GM12872 (cell line): ENCODE results near the gene BMAL1.

Experiments
- TF ChIP-seq, protein P1 (sequence below): IDR thresholded peaks from 3 replicates; pipeline ENCODE4 v1.5.1; 2011; ENCODE audit warnings: low read depth, mild to moderate bottlenecking, low read length, moderate library complexity; ENCODE audit not compliant: insufficient read depth

BMAL1 gene

DNA sequence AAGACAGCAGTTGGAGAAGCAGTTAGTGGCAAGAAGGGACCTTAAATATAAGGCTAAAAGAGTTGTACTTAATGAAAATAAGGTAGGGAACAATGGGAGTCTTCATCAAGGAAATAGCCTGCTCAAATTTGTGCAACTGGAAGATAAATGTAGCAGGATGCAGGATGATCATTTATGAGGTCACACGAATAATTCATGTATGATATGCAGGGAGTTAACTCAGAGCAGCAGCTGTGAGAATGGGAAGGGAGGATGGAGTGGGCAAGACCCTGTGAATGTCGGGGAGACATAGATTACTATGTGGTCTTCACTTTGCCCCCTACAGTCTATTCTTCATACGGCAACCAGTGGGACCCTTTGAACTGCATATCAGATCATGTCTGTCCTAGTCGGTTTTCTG is 25.2 kb upstream of the BMAL1 start:
- TF ChIP-seq, protein P1, sequence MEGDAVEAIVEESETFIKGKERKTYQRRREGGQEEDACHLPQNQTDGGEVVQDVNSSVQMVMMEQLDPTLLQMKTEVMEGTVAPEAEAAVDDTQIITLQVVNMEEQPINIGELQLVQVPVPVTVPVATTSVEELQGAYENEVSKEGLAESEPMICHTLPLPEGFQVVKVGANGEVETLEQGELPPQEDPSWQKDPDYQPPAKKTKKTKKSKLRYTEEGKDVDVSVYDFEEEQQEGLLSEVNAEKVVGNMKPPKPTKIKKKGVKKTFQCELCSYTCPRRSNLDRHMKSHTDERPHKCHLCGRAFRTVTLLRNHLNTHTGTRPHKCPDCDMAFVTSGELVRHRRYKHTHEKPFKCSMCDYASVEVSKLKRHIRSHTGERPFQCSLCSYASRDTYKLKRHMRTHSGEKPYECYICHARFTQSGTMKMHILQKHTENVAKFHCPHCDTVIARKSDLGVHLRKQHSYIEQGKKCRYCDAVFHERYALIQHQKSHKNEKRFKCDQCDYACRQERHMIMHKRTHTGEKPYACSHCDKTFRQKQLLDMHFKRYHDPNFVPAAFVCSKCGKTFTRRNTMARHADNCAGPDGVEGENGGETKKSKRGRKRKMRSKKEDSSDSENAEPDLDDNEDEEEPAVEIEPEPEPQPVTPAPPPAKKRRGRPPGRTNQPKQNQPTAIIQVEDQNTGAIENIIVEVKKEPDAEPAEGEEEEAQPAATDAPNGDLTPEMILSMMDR, result no peak

DNA sequence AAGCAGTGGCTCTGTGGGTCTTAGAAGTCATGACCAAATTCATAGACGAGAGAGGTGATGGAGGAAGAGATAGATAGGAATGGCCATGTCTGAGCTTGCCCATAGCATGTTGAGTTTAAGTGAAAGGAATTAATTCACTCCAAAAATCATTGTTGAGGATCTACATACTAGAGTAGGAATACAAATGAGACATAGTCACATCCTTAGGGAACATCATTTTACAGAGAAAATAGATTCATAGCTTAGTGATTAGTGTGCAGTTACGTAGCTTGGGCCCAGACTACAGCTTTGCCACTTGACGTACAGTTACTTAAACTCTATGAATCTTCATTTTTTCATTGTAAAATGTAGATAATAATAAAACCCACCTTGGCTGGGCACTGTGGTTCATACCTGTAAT is 21.4 kb upstream of the BMAL1 start:
- TF ChIP-seq, protein P1, result no peak

DNA sequence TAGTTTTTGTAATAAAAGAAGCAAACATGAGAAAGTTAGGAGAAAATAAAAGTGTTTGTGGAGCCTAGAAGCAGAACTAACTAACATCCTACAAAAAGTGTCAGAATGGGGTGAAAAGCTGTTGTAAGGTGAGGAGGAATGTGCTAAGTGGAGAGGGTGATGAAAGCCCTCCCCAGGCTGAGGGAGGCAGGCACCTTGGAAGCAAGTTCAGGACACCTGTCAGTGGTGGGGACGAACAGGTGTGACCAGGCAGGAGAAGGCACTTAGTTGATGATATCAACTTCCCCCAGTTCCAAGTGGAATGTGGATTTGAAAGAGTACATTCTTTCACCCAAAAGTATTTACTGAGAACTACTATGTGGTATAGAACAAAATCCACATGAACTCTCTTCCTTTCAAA is 18.7 kb upstream of the BMAL1 start:
- TF ChIP-seq, protein P1, result no peak

DNA sequence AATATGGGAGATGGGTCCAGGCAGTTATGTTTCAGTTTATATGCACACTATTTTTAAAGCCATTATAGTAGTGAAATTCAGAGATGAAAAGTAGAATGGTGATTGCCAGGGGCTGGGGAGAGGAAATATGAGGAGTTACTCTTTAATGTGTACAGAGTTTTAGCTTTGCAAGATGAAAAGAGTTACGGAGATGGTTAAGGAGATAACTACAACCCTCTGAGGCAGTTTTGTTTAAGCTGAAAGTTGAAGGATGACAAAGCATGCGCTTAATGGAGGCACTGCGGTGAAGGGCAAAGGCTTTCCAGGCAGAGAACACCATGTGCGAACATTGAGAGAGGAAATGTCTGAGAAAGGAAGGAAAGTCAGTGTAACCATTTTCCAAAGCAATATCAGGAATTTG is 18.2 kb upstream of the BMAL1 start:
- TF ChIP-seq, protein P1, result no peak

DNA sequence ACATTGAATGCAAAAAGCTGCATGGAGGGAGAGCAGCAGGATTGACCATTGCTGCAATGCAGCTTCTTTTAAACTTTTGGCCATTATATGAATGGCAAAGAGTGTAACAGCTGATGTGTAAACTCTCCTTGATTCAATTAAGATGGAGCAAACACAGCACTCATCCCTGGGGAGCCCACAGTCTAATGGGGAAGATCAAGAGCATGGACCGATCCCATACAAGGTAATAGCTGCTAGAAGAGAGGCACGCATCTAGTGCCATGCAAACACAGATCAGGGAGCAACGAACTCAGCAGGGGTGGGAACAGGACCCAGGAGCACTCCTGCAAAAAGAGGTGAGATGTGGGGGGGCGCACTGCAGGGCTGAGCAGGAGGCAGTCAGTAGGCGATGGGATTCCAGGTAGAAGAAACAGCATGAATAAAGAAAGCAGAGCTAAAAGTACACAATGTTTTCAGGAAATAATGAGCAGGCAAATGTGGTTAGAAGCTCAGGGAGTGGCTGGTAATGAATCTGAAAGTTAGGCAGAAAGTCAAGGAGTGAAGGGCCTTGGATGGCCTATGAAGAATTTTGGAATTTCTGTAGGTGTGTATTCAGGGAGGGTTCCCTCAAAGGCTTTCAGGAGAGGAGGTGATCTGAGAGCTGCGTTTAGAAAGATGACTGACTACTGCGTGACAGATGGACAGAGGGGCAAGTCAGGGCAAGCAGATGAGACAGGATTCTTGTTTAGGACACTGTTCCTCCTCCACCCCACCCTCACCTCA is 17.2 kb upstream of the BMAL1 start:
- TF ChIP-seq, protein P1, result no peak

DNA sequence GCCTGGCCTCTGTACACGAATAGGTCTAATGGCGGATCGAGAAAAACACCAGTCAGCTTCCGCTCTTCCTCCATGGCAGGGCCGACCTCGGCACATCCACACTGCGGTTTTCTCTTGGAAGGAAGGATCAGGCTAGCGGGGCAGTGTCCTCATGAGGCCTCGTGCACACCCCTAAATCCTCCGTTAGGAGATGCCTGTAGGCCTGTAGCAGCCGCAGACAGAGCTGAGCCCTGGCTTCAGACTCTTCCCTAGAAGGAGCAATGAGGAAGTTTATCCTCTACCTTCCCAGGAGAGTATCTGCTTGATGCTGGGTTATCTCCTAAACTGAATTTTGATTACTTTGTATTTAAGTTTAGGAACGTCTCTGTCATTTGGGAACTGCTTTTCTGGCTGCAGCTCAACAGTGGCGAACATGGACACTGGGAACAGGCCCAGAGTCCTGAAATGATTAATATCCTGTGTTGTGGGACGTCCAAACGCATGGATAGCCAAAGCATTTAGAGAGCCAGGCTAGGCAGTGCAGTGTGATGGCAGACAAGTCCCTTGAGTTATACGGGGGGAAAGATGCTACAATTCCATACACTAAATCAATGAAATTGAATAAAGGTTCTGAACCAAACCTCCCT is 16.5 kb upstream of the BMAL1 start:
- TF ChIP-seq, protein P1, result no peak

DNA sequence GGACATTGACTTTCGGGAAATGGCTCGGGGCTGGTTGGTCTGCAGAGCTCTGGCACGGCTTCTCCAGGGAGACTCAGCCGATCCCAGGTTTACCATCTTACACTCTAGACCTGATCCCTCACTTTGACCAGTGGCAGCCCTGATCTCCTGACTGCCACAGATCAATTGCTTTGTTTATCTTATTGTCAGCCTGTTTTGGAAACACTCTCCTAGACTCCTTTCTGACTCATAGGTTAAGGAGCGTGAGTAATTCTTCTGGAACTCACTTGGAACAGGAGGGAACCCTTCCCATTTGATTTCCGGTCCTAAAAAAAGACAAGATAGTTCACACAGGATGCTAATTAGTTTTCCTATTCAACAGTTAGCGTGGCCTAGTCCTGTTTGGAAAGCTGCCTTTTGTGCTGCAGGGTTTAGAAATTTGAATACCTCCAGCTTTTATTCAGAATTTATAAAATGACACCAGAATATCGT is 16.0 kb upstream of the BMAL1 start:
- TF ChIP-seq, protein P1, result no peak
